Upper lobe of left lung (tissue), 4 donors: Measurements from ENCODE around the gene DMD.

Source experiments
- CTCF ChIP-seq, 6 experiments: fragments of 450-650 bp in 4 of 6; fragments of 200-600 bp in 2 of 6; sonication (generic) in 2 of 6; IDR thresholded peaks; one replicate each; pipeline ENCODE4 v1.5.1; 2016 to 2019; ENCODE audit warnings: antibody characterized with exemption in 6 of 6
- EP300 ChIP-seq, 4 donors: sonication (generic); formaldehyde crosslinking; IDR thresholded peaks; one replicate each; pipeline ENCODE4 v1.5.1; 2017; ENCODE audit warnings: antibody characterized with exemption in 4 of 4, control low read depth in 2 of 4

DNA sequence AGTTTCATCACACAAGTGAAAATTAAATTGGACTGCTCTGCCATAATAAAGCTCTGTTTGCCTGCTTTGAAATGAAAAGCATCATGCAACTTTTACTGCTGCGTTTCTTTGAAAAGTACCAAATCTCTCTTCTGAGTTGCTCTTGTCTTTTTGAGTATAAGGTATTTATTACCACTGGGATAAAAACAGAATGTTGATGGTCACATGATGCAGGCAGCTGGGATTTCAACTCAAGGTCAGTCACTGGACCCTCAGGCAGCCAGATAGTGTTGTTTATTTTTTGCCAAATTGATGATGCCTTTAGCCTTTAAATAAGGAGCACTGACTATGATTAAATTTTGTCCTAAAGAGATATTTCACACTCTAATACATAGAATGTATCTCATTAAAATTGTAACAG is 32.7 kb downstream of the DMD start:
- no peak for TF ChIP-seq CTCF (IDR thresholded peaks at IDR 0.05)
- no peak for TF ChIP-seq EP300 (IDR thresholded peaks at IDR 0.05)
